K562 (cell line): ENCODE results near the gene NDOR1. TPM values are rescaled to one million over a fixed set of nuclear protein-coding genes. Genes with fewer than 3 reads are reported as not detected.

Experiments
- HDAC2 ChIP-seq: fragments of 450-650 bp; IDR thresholded peaks from 2 replicates; pipeline ENCODE4 v1.6.1; 2016; ENCODE audit warnings: mild to moderate bottlenecking
- HNRNPUL1 ChIP-seq: fragments of 200-400 bp; formaldehyde crosslinking; IDR thresholded peaks from 2 replicates; pipeline ENCODE4 v1.6.1; 2017; ENCODE audit warnings: low read length
- L3MBTL2 ChIP-seq: fragments of 450-650 bp; IDR thresholded peaks from 2 replicates; pipeline ENCODE4 v1.6.1; 2016; ENCODE audit warnings: mild to moderate bottlenecking, moderate library complexity
- MYBL2 ChIP-seq, 2 experiments: fragments of 450-650 bp in 1 of 2; sonication (generic) in 1 of 2; formaldehyde crosslinking in 1 of 2; IDR thresholded peaks; 2 replicates each; pipeline versions ENCODE4 v1.6.1 to v1.8.1; 2017 to 2022; ENCODE audit warnings: borderline replicate concordance in 1 of 2, inconsistent platforms in 1 of 2, low read depth in 1 of 2, mild to moderate bottlenecking in 1 of 2, missing genetic modification reagents in 1 of 2, moderate library complexity in 1 of 2
- NR3C1 ChIP-seq: sonication (generic); formaldehyde crosslinking; IDR thresholded peaks from 2 replicates; pipeline ENCODE4 v1.8.1; 2022; ENCODE audit warnings: missing genetic modification reagents
- PHF8 ChIP-seq: fragments of 200-600 bp; sonication (generic); IDR thresholded peaks from 2 replicates; pipeline ENCODE4 v1.6.1; 2012; ENCODE audit warnings: mixed run types, mild to moderate bottlenecking, inconsistent platforms, low read length, moderate library complexity, borderline replicate concordance
- RBM17 ChIP-seq: fragments of 200-400 bp; formaldehyde crosslinking; IDR thresholded peaks from 2 replicates; pipeline ENCODE4 v1.6.1; 2017; ENCODE audit warnings: low read depth, mild to moderate bottlenecking, low read length, borderline replicate concordance
- SMARCB1 ChIP-seq: IDR thresholded peaks from 2 replicates; pipeline ENCODE4 v1.6.1; 2011; ENCODE audit warnings: improper control_type of control experiment, low read depth; ENCODE audit not compliant: insufficient read length
- SRSF1 ChIP-seq: fragments of 200-400 bp; formaldehyde crosslinking; IDR thresholded peaks from 2 replicates; pipeline ENCODE4 v1.6.1; 2017; ENCODE audit warnings: mild to moderate bottlenecking, low read depth, low read length, moderate library complexity
- TCF15 ChIP-seq: fragments of 250-450 bp; sonication (Bioruptor Pico); IDR thresholded peaks from 2 replicates; pipeline ENCODE4 v1.8.0; 2022; ENCODE audit warnings: moderate library complexity, mild to moderate bottlenecking, inconsistent platforms
- TRIM24 ChIP-seq, 2 experiments: fragments of 450-650 bp; IDR thresholded peaks; 2 replicates each; pipeline ENCODE4 v1.6.1; 2016
- U2AF2 ChIP-seq: fragments of 200-400 bp; formaldehyde crosslinking; optimal IDR thresholded peaks from 2 replicates; pipeline ENCODE3; 2017; ENCODE audit warnings: low read depth, mild to moderate bottlenecking, low read length
- ZBTB12 ChIP-seq: fragments of 250-450 bp; sonication (Bioruptor Pico); IDR thresholded peaks from 2 replicates; pipeline ENCODE4 v1.4.0; 2020
- ZBTB5 ChIP-seq: fragments of 450-650 bp; IDR thresholded peaks from 2 replicates; pipeline ENCODE4 v1.6.1; 2017; ENCODE audit warnings: antibody characterized with exemption
- ZNF224 ChIP-seq: sonication (generic); formaldehyde crosslinking; IDR thresholded peaks from 2 replicates; pipeline ENCODE4 v1.8.0; 2022; ENCODE audit warnings: mild to moderate bottlenecking, missing genetic modification reagents
- ZNF318 ChIP-seq, 2 experiments: fragments of 450-650 bp; IDR thresholded peaks; 2 replicates each; pipeline ENCODE4 v1.6.1; 2016; ENCODE audit warnings: mild to moderate bottlenecking in 2 of 2, borderline replicate concordance in 1 of 2, low read depth in 1 of 2, moderate library complexity in 1 of 2
- ZNF431 ChIP-seq: sonication (generic); formaldehyde crosslinking; IDR thresholded peaks from 2 replicates; pipeline ENCODE4 v1.8.0; 2022; ENCODE audit warnings: mild to moderate bottlenecking, missing genetic modification reagents
- polyA plus RNA-seq, 8 experiments: library from polyadenylated mRNA; depleted of rRNA in 4 of 8; stranded (reverse) in 5 of 8; unstranded in 3 of 8; fragments of >200 nt; fragmentation: Nextera tagmentation in 2 of 8; fragmentation: Illumina TruSeq in 1 of 8; extraction: Ambion mirVana in 2 of 8; extraction: Trizol in 1 of 8; gene quantifications; 2 replicates each; pipeline versions ENCODE4 v1.2.1 to v1.2.3, GENCODE V29; 2011 to 2014; ENCODE audit warnings: inconsistent platforms in 1 of 8, missing spikeins in 1 of 8
- total RNA-seq, 7 experiments: library from RNA; depleted of rRNA in 6 of 7; stranded (reverse); fragments of >200 nt in 6 of 7; fragmentation: Illumina TruSeq in 2 of 7; extraction: Trizol in 2 of 7; gene quantifications; 2 replicates each; pipeline versions ENCODE4 v1.2.1 to v1.2.3, GENCODE V29; 2011 to 2021; ENCODE audit warnings: low replicate concordance in 1 of 7

The NDOR1 gene
- total and polyA plus RNA-seq, 9 of the 15 experiments (the other 6 are each of a cell fraction or from before 2014, with no cell fraction given), result 0.06 to 36.9 (median 6.9) TPM

- TF ChIP-seq ZNF318 (IDR thresholded peaks at IDR 0.05; ENCODE audit: borderline replicate concordance in 1 of 2, low read depth in 1 of 2) (no peak), NR3C1 (CRISPR knock-in tag) (no peak), ZBTB5 (no peak), ZBTB12 (0 out of 2 replicates have a peak, but pooled peaks have one; percentile 25), SRSF1 (no peak), MYBL2 (IDR thresholded peaks at IDR 0.05; ENCODE audit: low read depth) (no peak), MYBL2 (CRISPR knock-in tag; IDR thresholded peaks at IDR 0.05; ENCODE audit: borderline replicate concordance) (no peak), L3MBTL2 (no peak), PHF8 (peak; percentile 23; the same call in 1 of the 2 replicates), RBM17 (no peak), TRIM24 (IDR thresholded peaks at IDR 0.05) (peak in 1 of 2 experiments; percentile 59; a peak in 2 of 4 replicates), TCF15 (no peak), ZNF431 (CRISPR knock-in tag) (no peak), HDAC2 (peak; percentile 66; the same call in 1 of the 2 replicates), U2AF2 (no peak), HNRNPUL1 (no peak), ZNF224 (no peak), SMARCB1 (no peak)
Measured at GRCh38 chr9:137218754-137219271, 13.3 kb downstream of the NDOR1 start (continued).
